Kidney epithelial cell (primary cell): ENCODE data around the gene COL17A1. TPM values are rescaled to one million over a fixed set of nuclear protein-coding genes. Genes with fewer than 3 reads are reported as not detected.

ENCODE experiments used
- DNase-seq: peaks from one replicate; pipeline ENCODE4 v3.0.0-alpha.2; 2010; ENCODE audit warnings: low read depth
- H3K27me3 ChIP-seq: 2 replicates; pipeline ENCODE4 v1.6.0; 2011; ENCODE audit warnings: low read length; ENCODE audit not compliant: control insufficient read depth, insufficient read depth
- H3K36me3 ChIP-seq: 2 replicates; pipeline ENCODE4 v1.5.1; 2011; ENCODE audit warnings: low read length; ENCODE audit not compliant: control insufficient read depth, insufficient read depth
- H3K4me3 ChIP-seq: 2 replicates; pipeline ENCODE4 v1.5.1; 2011; ENCODE audit warnings: low read depth, mild to moderate bottlenecking, control low read depth, low read length
- CTCF ChIP-seq: IDR thresholded peaks from 2 replicates; pipeline ENCODE4 v1.5.1; 2011; ENCODE audit warnings: mild to moderate bottlenecking, moderate library complexity, low read length, control low read depth, inconsistent platforms; ENCODE audit not compliant: insufficient read depth, poor library complexity, severe bottlenecking
- total RNA-seq: library from RNA; depleted of rRNA; stranded (reverse); fragments of >200 nt; gene quantifications from 2 replicates; pipeline ENCODE4 v1.2.3, GENCODE V29; 2015

COL17A1 gene
- total RNA-seq: 0.21 and 0.33 TPM in 2 replicates

DNA sequence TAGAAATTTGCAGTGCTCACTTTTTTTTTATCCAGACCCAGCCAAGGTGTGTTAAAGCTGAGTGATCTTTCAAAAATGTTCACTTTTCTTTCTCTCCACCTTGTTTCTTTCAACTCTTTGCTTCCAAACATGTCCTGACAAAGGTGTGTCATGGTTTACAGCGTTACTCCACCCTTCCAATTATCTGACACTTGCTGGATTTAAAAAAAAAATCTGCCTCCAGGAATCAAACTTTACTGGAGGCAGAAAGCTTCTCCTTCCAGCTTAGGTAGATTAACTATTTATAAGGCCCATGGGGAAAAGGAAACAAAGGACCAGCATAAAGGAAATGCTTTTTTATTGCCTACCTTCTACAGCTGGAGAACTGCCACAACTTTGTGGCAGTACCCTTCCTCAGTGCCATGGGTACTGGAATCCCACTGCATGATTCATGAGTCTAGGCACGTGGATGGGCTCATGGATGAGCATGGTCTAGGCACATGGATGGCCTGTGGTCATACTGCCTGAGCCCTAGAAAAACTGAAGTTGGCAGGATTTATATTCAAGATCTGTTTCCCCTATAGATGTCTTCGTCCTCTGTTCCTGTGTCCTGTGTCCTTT lies at the start of gene COL17A1:
Gene COL17A1 (minus strand): TSS at position 80 of the 600 bp plus-strand sequence. CDS start 5,207 bp downstream, outside the sequence.
- Histone ChIP-seq H3K27me3 (no peaks in the 10 kb centered on the region), H3K36me3 (no peaks in the 10 kb centered on the region), H3K4me3 (no peak within 1 kb of the TSS)
- no peak for TF ChIP-seq CTCF
- DNase-seq: no peak

GRCh38 chr10:104130041-104130440 lies 44.4 kb upstream of the COL17A1 start:
- DNase-seq: no peak
- TF ChIP-seq CTCF: no peak

DNA sequence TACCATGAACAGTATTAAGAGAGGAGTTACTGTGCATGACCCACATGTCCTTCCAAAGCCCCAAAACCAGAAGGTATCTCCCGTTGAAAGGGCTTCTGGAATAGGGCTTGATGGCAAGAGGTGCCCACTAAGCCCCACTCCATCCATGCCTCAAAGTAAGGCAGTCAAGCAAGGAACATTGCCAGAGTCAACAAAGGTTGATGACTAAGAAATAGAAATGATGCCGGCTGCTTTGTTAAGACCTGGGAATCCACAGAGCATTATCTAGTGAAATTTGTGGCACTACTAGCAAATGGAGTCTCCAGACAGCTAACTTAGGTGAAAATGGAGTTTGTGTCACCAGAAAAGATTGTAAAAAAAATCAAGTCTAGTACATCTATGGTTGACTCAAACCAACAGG lies 42.5 kb upstream of the COL17A1 start:
- H3K27me3 ChIP-seq: no peaks in the 10 kb centered on the region
- DNase-seq: no peak
- no peak overlapping the region for H3K4me3 ChIP-seq
- no peak for TF ChIP-seq CTCF
- no peaks in the 10 kb centered on the region for H3K36me3 ChIP-seq

More at GRCh38 chr10:104130041-104130440, 44.4 kb upstream of the COL17A1 start:
- Histone ChIP-seq H3K27me3 (no peaks in the 10 kb centered on the region), H3K4me3 (no peak overlapping the region), H3K36me3 (no peaks in the 10 kb centered on the region)

GRCh38 chr10:104127411-104127810 lies 41.7 kb upstream of the COL17A1 start:
- H3K27me3 ChIP-seq: no peaks in the 10 kb centered on the region
- H3K4me3 ChIP-seq: no peak overlapping the region
- H3K36me3 ChIP-seq: no peaks in the 10 kb centered on the region
- peak; percentile 36 for TF ChIP-seq CTCF
- no peak for DNase-seq

- peak; percentile 40 for TF ChIP-seq CTCF
- Histone ChIP-seq H3K27me3 (no peaks in the 10 kb centered on the region), H3K36me3 (no peaks in the 10 kb centered on the region), H3K4me3 (no peak overlapping the region)
- DNase-seq: no peak
Observed at GRCh38 chr10:104123397-104123796, 37.7 kb upstream of the COL17A1 start.
